ENCODE data around the gene PHF23. TPM values are rescaled to one million over a fixed set of nuclear protein-coding genes. Genes with fewer than 3 reads are reported as not detected.
A peak's percentile ranks its signal among the peaks of the same experiment; 100 is the strongest.

The PHF23 gene
- polyA plus RNA-seq (ENCODE audit: insufficient read length in 4 of 4), result 10 to 100 TPM; 57.4 to 66.4 (median 60.9) TPM

DNA sequence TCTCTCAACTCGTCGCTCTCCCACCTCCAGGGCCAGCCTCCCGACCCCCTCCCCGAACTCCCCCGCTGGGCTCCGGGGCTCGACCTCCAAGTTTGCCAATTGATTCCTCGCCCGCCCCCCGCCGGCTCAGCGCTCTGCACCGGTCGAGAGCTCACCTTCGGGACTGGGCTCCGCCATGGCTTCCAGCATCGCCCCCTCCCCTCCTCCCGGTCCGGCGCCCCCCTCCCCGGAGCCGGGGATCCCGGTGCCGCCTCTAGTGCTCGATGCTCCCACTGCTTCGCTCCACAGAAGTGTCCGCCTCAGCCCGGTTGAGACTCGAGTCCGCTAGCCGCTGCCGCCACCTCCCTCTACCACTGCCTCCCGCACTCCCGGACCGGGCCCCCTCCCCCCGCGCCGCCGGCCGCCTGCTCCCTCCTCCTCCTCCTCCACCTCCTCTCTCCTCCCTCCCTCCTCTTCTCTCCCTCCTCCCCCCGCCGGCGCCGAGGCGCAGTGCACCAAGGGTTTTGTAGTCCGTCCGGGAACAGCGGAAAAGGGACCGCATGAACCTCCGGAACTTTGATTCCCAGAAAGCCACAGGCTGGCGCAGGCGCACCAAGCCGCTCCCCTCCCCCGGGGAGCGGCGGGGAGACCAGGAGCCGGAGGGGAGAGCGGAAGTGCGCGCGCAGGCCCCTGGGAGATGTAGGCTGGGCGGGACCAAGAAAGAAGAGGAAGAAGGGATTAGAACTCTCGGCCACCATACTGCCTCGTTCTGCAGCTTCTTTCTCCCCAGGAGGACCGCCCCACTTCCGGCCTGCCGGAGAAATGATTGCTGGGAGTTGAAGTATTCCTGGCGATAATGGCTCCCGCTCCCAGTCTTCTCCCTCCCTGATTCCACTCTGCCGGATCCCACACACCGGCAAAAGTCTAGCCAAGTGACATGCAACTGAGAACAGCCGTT is at the start of gene PHF23:
Gene PHF23, minus strand, starts transcription at position 367 of the 937 bp plus-strand sequence. Its CDS starts 178 bp downstream, at position 189.
- peak; percentile 98 to 99 (median 99) for DNase-seq (ENCODE audit: low read depth in 4 of 4, low spot score in 3 of 4)

GRCh38 chr17:7285679-7286078 is 46.4 kb upstream of the PHF23 start:
- no peak for DNase-seq (ENCODE audit: low read depth in 4 of 4, low spot score in 3 of 4)

- no peak for DNase-seq (ENCODE audit: low read depth in 4 of 4, low spot score in 3 of 4)
These were observed 45.7 kb upstream of the PHF23 start for GRCh38 chr17:7284911-7285310.

- DNase-seq (ENCODE audit: low read depth in 4 of 4, low spot score in 3 of 4), result no peak
These were observed 44.4 kb upstream of the PHF23 start for GRCh38 chr17:7283471-7284216.

GRCh38 chr17:7282752-7283321 is 43.6 kb upstream of the PHF23 start:
- DNase-seq (ENCODE audit: low read depth in 4 of 4, low spot score in 3 of 4), result no peak

DNA sequence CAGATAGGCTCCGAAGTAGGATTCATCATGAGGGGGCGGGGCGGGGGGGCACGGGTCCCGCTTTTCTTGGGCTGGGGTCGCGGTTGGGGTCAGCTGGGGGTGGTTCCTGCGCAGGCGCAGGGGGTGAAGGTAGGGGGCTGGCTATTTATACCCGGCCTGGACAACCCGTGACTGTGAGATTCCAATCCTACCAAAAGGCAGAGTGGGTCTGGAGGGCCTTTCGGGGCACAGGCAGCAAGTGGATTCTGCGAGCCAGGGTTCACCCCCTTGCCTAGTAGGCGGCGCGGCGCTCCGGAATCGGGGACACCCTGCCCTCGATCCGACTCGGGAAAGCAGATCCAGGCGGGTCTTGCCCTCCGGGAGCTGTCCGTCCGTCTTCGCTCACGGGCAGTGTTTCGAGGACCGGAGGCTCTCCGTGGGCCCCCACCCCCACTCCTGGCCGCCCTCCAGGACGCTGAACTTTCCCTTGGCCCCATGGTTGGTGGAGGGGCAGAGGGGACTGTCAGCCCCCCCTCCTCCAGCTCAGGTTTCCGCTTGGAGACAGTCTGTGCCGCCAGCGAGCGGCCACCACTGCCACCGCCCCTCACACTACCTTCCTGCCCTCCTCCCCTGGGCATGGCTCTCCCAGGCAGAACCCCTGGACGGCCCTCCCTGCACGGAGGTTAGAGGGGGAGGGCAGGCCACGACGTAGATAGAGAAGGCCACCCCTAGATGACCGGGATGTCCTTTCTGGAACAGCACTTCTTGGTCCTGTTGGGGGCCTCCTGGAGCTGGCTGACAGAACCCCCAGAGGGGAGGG is 42.9 kb upstream of the PHF23 start:
- no peak for DNase-seq (ENCODE audit: low read depth in 4 of 4, low spot score in 3 of 4)

- DNase-seq (ENCODE audit: low read depth in 4 of 4, low spot score in 3 of 4), result peak; percentile 91 to 94 (median 92)
These were observed 42.1 kb upstream of the PHF23 start, which contains the start of gene SLC2A4 for GRCh38 chr17:7281074-7281952. Gene SLC2A4, plus strand, starts transcription at chr17:7281718. Its CDS starts 217 bp downstream, at chr17:7281935.

- DNase-seq (ENCODE audit: low read depth in 4 of 4, low spot score in 3 of 4), result peak in 1 of 4 donors; percentile 83
These were observed 41.3 kb upstream of the PHF23 start for GRCh38 chr17:7280519-7281073.

DNA sequence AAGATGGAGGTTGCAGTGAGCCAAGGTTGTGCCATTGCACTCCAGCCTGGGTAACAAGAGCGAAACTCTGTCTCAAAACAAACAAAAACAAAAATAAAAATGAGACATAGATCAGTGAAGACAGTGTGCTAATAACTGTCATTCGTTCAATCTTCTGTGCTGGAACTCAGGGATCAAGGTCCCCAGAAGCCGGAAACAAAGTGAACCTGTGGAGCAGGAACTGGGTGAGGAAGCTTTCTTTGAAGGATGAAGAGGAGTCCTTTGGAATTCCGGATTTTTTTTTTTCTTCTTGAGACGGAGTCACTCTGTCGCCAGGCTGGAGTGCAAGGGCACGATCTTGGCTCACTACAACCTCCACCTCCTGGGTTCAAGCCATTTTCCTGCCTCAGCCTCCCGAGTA is 40.2 kb upstream of the PHF23 start:
- DNase-seq (ENCODE audit: low read depth in 4 of 4, low spot score in 3 of 4), result no peak

- no peak for DNase-seq (ENCODE audit: low read depth in 4 of 4, low spot score in 3 of 4)
These were observed 27.5 kb upstream of the PHF23 start for GRCh38 chr17:7266784-7267183.

DNA sequence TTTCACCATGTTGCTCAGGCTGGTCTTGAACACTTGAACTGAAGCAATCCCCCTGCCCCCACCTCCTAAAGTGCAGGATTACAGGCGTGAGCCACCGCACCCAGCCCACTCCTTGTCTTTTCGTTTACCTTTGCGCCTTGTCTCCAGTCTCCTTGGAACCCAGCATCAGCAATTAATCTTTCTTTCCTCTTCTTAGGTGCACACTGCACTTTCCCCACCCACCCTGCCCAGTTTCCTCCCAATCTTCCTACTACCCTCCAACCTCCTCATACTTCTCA is 24.5 kb upstream of the PHF23 start:
- no peak for DNase-seq (ENCODE audit: low read depth in 4 of 4, low spot score in 3 of 4)

GRCh38 chr17:7262935-7263800 is 23.9 kb upstream of the PHF23 start:
- DNase-seq (ENCODE audit: low read depth in 4 of 4, low spot score in 3 of 4), result peak in 1 of 4 donors; percentile 41

DNA sequence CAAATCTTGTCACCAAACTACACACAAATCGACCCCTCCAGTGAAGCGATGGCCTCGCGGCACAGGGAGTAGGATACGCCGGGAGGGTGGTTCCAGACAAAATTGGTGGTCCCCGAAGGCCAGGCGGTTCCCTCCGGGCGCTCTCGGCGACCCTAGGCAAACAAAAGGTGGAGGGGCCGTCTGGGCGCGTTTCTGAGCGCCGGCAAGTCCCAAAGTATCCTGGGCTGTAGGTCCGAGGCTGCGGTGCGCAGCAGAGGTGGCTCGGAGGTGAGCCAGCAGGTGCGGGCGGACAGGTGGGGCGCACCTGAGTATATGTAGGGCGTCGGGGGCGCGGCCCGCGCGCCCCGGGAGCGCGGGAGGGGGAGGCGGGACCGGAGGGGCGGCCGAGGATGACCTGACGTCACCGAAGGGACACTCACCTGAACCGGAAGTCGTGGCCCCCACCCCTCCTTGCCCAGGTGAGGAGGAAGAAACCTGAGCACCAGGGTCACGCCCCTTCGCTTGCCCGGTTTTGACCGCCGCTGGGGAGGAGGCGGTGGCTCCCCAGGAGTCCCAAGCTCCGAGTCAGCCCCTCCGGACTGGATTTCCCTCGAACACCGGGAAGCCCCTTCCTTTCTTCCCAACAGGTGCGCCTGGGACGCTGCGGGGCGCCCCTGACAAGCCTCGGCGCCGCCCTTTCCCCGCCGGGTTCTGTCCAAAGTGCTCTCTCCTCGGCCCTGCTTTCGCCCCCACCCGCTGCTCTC is 23.1 kb upstream of the PHF23 start, which contains the start of gene CLDN7:
Gene CLDN7, minus strand, starts transcription at position 287 of the 743 bp plus-strand sequence. CDS start 435 bp downstream, outside the sequence.
- peak in 1 of 4 donors; percentile 50 for DNase-seq (ENCODE audit: low read depth in 4 of 4, low spot score in 3 of 4)

GRCh38 chr17:7261379-7262191 is 22.3 kb upstream of the PHF23 start:
- no peak for DNase-seq (ENCODE audit: low read depth in 4 of 4, low spot score in 3 of 4)

DNA sequence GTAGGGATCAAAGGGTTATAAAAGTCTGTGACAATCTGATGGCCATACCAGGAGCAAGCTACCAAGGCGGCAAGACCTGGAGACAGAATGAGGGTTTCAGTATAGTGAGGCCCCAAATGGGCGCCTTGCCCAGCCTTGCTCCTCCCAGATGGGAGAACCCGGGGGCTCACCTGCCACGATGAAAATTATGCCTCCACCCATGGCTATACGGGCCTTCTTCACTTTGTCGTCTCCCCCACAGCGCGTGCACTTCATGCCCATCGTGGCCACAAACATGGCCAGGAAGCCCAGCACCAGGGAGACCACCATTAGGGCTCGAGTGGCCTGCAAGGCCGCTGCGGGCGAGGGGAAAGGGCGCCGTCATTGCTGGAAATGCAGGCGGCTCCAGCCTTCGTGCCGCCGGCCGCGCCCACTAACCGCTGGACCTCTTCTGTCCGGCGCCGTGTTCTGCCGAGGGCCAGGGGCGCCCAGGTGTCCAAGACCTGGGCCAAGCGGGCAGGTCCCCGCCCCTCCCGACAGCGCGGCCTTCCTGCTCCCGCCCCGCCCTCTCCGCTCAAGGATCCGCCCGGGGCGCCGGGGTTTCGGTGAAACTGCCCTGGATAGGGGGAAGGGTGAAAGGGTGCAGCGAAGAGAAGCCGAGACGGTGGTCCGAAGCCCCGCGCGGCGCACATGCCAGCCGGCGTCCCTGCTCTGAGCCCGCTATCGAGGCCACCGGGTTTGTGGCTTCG is 21.6 kb upstream of the PHF23 start:
- no peak for DNase-seq (ENCODE audit: low read depth in 4 of 4, low spot score in 3 of 4)

GRCh38 chr17:7260151-7260550 is 20.9 kb upstream of the PHF23 start:
- DNase-seq (ENCODE audit: low read depth in 4 of 4, low spot score in 3 of 4), result no peak
